ENCODE measurements around the gene CDH11.

- TF ChIP-seq POLR2AphosphoS5 (IDR thresholded peaks at IDR 0.05; ENCODE audit: low read depth): no peak
- no peak for TF ChIP-seq CTCF (IDR thresholded peaks at IDR 0.05; ENCODE audit: insufficient read depth, low read length)
- TF ChIP-seq REST (IDR thresholded peaks at IDR 0.05; ENCODE audit: insufficient replicate concordance, low read depth): no peak
Measured at GRCh38 chr16:64898159-64898558, 223.7 kb downstream of the CDH11 start.
